ENCODE data around the gene SPRY1. TPM values are rescaled to one million over a fixed set of nuclear protein-coding genes. Genes with fewer than 3 reads are reported as not detected.

The SPRY1 gene
- total and polyA plus RNA-seq, 4 donors, result 11.1 to 20.3 (median 12.4) TPM

GRCh38 chr4:123406872-123407271 lies 10.3 kb downstream of the SPRY1 start:
- no peak for DNase-seq (ENCODE audit: low spot score)
- Histone ChIP-seq H3K27ac (ENCODE audit: low read depth in 1 of 2, low read length in 2 of 2) (no peak overlapping the region), H3K9me3 (ENCODE audit: control insufficient read depth in 4 of 4, low read length in 3 of 4) (no peaks in the 10 kb centered on the region), H3K4me3 (ENCODE audit: low read depth in 1 of 3, low read length in 3 of 3) (no peak overlapping the region), H3K27me3 (ENCODE audit: control insufficient read depth in 4 of 4, insufficient read depth in 4 of 4, low read length in 3 of 4) (no peaks in the 10 kb centered on the region), H3K4me1 (ENCODE audit: control insufficient read depth in 4 of 4, insufficient read depth in 4 of 4, low read length in 3 of 4) (peaks cover under 1 to 10% (median 5%) of the 10 kb centered on the region in 4 donors), H3K9ac (ENCODE audit: low read depth in 1 of 2, low read length in 2 of 2) (no peak overlapping the region), H3K36me3 (ENCODE audit: control insufficient read depth in 4 of 4, insufficient read depth in 3 of 4, low read depth in 1 of 4, low read length in 3 of 4) (peaks cover 0 to 8% (median 0%) of the 10 kb centered on the region in 4 donors)
- TF ChIP-seq TAF1 (conservative IDR thresholded peaks at IDR 0.05), result no peak
- no peak for TF ChIP-seq RAD21 (IDR thresholded peaks at IDR 0.05)
- TF ChIP-seq HNF4A (conservative IDR thresholded peaks at IDR 0.05), result peak in 1 of 2 donors; percentile 10
- TF ChIP-seq GABPA (IDR thresholded peaks at IDR 0.05 in 1 of 2, conservative IDR thresholded peaks at IDR 0.05 in 1 of 2), result no peak
- WGBS, result 77% methylated on average over 4 of the region's 4 CpGs

- TF ChIP-seq YY1 (IDR thresholded peaks at IDR 0.05) (no peak), FOXA1 (IDR thresholded peaks at IDR 0.05) (no peak), HNF4A (conservative IDR thresholded peaks at IDR 0.05) (no peak), FOXA2 (IDR thresholded peaks at IDR 0.05) (no peak), RXRA (IDR thresholded peaks at IDR 0.05) (no peak), ZBTB33 (IDR thresholded peaks at IDR 0.05) (no peak), TAF1 (conservative IDR thresholded peaks at IDR 0.05) (no peak), JUND (IDR thresholded peaks at IDR 0.05) (no peak), MAX (IDR thresholded peaks at IDR 0.05) (no peak), ATF3 (IDR thresholded peaks at IDR 0.05) (no peak), EGR1 (IDR thresholded peaks at IDR 0.05; ENCODE audit: low read depth in 2 of 2) (no peak), CTCF (IDR thresholded peaks at IDR 0.05; ENCODE audit: low read depth, low read length, missing input control) (no peak), HNF4G (IDR thresholded peaks at IDR 0.05) (no peak), REST (IDR thresholded peaks at IDR 0.05) (no peak), SP1 (IDR thresholded peaks at IDR 0.05) (no peak), RAD21 (IDR thresholded peaks at IDR 0.05) (no peak), NR2F2 (IDR thresholded peaks at IDR 0.05) (no peak), GABPA (IDR thresholded peaks at IDR 0.05 in 1 of 2, conservative IDR thresholded peaks at IDR 0.05 in 1 of 2) (no peak)
- no peaks in the 10 kb centered on the region for H3K9me3 ChIP-seq (ENCODE audit: control insufficient read depth in 4 of 4, low read length in 3 of 4)
- H3K27me3 ChIP-seq (ENCODE audit: control insufficient read depth in 4 of 4, insufficient read depth in 4 of 4, low read length in 3 of 4), result no peaks in the 10 kb centered on the region
- 97% methylated on average over 5 of the region's 5 CpGs for WGBS
- H3K4me1 ChIP-seq (ENCODE audit: control insufficient read depth in 4 of 4, insufficient read depth in 4 of 4, low read length in 3 of 4), result peaks cover 5 to 26% (median 16%) of the 10 kb centered on the region in 4 donors
- no peak for DNase-seq (ENCODE audit: low spot score)
- H3K27ac ChIP-seq (ENCODE audit: low read depth in 1 of 2, low read length in 2 of 2), result no peak overlapping the region
- H3K36me3 ChIP-seq (ENCODE audit: control insufficient read depth in 4 of 4, insufficient read depth in 3 of 4, low read depth in 1 of 4, low read length in 3 of 4), result no peaks in the 10 kb centered on the region
- H3K4me3 ChIP-seq (ENCODE audit: low read depth in 1 of 3, low read length in 3 of 3), result no peak overlapping the region
- no peak overlapping the region for H3K9ac ChIP-seq (ENCODE audit: low read depth in 1 of 2, low read length in 2 of 2)
Observed at GRCh38 chr4:123408471-123409084, 12.0 kb downstream of the SPRY1 start.

All from liver (tissue), 9 donors.